GM12878 (cell line): Measurements from ENCODE around the gene FDXR.

Experiments
- CHD2 ChIP-seq: IDR thresholded peaks from 2 replicates; pipeline ENCODE4 v1.6.1; 2011; ENCODE audit warnings: low read depth, low read length, improper control_type of control experiment, borderline replicate concordance
- KDM1A ChIP-seq: fragments of 200-600 bp; sonication (generic); IDR thresholded peaks from 2 replicates; pipeline ENCODE4 v1.6.1; 2016; ENCODE audit warnings: borderline replicate concordance
- NBN ChIP-seq: fragments of 450-650 bp; IDR thresholded peaks from 2 replicates; pipeline ENCODE4 v1.6.1; 2016
- TF ChIP-seq, protein P1 (sequence below), 3 experiments: IDR thresholded peaks in 2 of 3; conservative IDR thresholded peaks in 1 of 3; 2 replicates each; pipeline ENCODE4 v1.5.1; 2011; ENCODE audit warnings: low read depth in 3 of 3, low read length in 3 of 3, mild to moderate bottlenecking in 3 of 3, control low read depth in 2 of 3, moderate library complexity in 2 of 3, inconsistent platforms in 1 of 3, mixed read lengths in 1 of 3; ENCODE audit not compliant: control insufficient read depth in 2 of 3, insufficient read depth in 1 of 3; ENCODE audit errors: extremely low read depth in 1 of 3
- TF ChIP-seq, protein P2 (sequence below): fragments of 450-650 bp; IDR thresholded peaks from 2 replicates; pipeline ENCODE4 v1.6.1; 2014; ENCODE audit warnings: mild to moderate bottlenecking
- TF ChIP-seq, protein P3 (sequence below): fragments of 450-650 bp; IDR thresholded peaks from 2 replicates; pipeline ENCODE4 v1.6.1; 2017; ENCODE audit warnings: antibody characterized with exemption, mild to moderate bottlenecking, moderate library complexity

DNA sequence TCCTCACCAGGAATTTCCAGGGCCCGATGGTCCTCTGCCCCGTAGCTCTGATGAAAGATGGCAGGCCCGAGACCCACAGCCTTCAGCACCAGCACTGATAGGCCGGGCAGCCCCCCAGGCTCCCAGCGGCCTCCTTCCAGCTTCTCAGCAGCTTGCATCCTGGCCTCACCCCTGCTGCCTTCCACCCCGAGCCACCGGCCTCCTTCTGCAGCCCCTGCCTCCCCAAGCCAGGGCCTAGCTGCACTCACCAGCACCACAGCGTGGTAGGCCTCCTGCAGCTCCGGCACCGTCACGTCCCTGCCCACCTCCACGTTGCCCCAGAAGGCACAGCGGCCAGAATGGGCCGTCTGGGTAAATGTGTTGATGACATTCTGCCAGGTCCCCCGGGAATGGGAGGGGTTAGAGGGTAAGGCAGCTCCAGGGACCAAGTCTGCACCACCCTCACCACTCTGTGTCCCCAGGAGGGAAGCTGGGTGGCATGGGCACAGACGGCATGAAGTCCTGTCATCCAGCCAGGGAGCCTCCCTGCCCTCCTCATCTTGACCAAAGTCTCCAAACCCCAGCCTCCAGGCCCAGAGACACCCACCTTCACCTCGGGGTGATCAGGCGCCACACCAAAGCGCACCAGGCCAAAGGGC, 6.5 kb downstream of the FDXR start:
- TF ChIP-seq, protein P1, sequence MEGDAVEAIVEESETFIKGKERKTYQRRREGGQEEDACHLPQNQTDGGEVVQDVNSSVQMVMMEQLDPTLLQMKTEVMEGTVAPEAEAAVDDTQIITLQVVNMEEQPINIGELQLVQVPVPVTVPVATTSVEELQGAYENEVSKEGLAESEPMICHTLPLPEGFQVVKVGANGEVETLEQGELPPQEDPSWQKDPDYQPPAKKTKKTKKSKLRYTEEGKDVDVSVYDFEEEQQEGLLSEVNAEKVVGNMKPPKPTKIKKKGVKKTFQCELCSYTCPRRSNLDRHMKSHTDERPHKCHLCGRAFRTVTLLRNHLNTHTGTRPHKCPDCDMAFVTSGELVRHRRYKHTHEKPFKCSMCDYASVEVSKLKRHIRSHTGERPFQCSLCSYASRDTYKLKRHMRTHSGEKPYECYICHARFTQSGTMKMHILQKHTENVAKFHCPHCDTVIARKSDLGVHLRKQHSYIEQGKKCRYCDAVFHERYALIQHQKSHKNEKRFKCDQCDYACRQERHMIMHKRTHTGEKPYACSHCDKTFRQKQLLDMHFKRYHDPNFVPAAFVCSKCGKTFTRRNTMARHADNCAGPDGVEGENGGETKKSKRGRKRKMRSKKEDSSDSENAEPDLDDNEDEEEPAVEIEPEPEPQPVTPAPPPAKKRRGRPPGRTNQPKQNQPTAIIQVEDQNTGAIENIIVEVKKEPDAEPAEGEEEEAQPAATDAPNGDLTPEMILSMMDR (IDR thresholded peaks at IDR 0.05 in 2 of 3, conservative IDR thresholded peaks at IDR 0.05 in 1 of 3; ENCODE audit: control insufficient read depth in 2 of 3, extremely low read depth in 1 of 3, insufficient read depth in 1 of 3, low read depth in 3 of 3, low read length in 3 of 3), result no peak
- TF ChIP-seq, protein P2, sequence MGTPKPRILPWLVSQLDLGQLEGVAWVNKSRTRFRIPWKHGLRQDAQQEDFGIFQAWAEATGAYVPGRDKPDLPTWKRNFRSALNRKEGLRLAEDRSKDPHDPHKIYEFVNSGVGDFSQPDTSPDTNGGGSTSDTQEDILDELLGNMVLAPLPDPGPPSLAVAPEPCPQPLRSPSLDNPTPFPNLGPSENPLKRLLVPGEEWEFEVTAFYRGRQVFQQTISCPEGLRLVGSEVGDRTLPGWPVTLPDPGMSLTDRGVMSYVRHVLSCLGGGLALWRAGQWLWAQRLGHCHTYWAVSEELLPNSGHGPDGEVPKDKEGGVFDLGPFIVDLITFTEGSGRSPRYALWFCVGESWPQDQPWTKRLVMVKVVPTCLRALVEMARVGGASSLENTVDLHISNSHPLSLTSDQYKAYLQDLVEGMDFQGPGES, result no peak
- no peak for TF ChIP-seq NBN
- TF ChIP-seq CHD2, result no peak
- no peak for TF ChIP-seq KDM1A
- TF ChIP-seq, protein P3, sequence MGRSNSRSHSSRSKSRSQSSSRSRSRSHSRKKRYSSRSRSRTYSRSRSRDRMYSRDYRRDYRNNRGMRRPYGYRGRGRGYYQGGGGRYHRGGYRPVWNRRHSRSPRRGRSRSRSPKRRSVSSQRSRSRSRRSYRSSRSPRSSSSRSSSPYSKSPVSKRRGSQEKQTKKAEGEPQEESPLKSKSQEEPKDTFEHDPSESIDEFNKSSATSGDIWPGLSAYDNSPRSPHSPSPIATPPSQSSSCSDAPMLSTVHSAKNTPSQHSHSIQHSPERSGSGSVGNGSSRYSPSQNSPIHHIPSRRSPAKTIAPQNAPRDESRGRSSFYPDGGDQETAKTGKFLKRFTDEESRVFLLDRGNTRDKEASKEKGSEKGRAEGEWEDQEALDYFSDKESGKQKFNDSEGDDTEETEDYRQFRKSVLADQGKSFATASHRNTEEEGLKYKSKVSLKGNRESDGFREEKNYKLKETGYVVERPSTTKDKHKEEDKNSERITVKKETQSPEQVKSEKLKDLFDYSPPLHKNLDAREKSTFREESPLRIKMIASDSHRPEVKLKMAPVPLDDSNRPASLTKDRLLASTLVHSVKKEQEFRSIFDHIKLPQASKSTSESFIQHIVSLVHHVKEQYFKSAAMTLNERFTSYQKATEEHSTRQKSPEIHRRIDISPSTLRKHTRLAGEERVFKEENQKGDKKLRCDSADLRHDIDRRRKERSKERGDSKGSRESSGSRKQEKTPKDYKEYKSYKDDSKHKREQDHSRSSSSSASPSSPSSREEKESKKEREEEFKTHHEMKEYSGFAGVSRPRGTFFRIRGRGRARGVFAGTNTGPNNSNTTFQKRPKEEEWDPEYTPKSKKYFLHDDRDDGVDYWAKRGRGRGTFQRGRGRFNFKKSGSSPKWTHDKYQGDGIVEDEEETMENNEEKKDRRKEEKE, result no peak
